Body of pancreas (tissue), 4 donors: ENCODE results near the gene ABI3.

ENCODE experiments used
- CTCF ChIP-seq, 7 experiments: fragments of 450-650 bp in 4 of 7; fragments of 200-600 bp in 3 of 7; sonication (generic) in 3 of 7; IDR thresholded peaks; one replicate each; pipeline ENCODE4 v1.5.1; 2016 to 2019; ENCODE audit warnings: antibody characterized with exemption in 7 of 7
- POLR2A ChIP-seq, 3 donors: fragments of 450-650 bp; IDR thresholded peaks; one replicate each; pipeline ENCODE4 v1.6.1; 2016; ENCODE audit warnings: antibody characterized with exemption in 3 of 3, mild to moderate bottlenecking in 2 of 3

- TF ChIP-seq CTCF (IDR thresholded peaks at IDR 0.05) (no peak), POLR2A (IDR thresholded peaks at IDR 0.05) (no peak)
Observed at GRCh38 chr17:49249890-49250522, 39.5 kb downstream of the ABI3 start.
